ENCODE data around the gene GCDH.

- TF ChIP-seq, protein P1, sequence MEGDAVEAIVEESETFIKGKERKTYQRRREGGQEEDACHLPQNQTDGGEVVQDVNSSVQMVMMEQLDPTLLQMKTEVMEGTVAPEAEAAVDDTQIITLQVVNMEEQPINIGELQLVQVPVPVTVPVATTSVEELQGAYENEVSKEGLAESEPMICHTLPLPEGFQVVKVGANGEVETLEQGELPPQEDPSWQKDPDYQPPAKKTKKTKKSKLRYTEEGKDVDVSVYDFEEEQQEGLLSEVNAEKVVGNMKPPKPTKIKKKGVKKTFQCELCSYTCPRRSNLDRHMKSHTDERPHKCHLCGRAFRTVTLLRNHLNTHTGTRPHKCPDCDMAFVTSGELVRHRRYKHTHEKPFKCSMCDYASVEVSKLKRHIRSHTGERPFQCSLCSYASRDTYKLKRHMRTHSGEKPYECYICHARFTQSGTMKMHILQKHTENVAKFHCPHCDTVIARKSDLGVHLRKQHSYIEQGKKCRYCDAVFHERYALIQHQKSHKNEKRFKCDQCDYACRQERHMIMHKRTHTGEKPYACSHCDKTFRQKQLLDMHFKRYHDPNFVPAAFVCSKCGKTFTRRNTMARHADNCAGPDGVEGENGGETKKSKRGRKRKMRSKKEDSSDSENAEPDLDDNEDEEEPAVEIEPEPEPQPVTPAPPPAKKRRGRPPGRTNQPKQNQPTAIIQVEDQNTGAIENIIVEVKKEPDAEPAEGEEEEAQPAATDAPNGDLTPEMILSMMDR (conservative IDR thresholded peaks at IDR 0.05), result no peak
- TF ChIP-seq ZFX (IDR thresholded peaks at IDR 0.05), result no peak
These were observed 32.7 kb upstream of the GCDH start for GRCh38 chr19:12858041-12858928.
